PC-3 (cell line): ENCODE data around the gene EIF2S2.

ENCODE experiments used
- CTCF ChIP-seq: fragments of 300-600 bp; sonication (generic); conservative IDR thresholded peaks from 2 replicates; pipeline ENCODE4 v1.5.1; 2017; ENCODE audit warnings: antibody characterized with exemption, low read depth, mild to moderate bottlenecking, low read length
- EZH2 ChIP-seq: fragments of 300-600 bp; sonication (generic); IDR thresholded peaks from one replicate; pipeline ENCODE4 v1.6.1; 2017; ENCODE audit warnings: antibody characterized with exemption, mild to moderate bottlenecking, low read length; ENCODE audit not compliant: unreplicated experiment
- EZH2phosphoT487 ChIP-seq: fragments of 300-600 bp; sonication (generic); IDR thresholded peaks from 2 replicates; pipeline ENCODE4 v1.6.1; 2018; ENCODE audit warnings: mild to moderate bottlenecking, antibody characterized with exemption, low read length, borderline replicate concordance

GRCh38 chr20:34089655-34090345 is 22.2 kb downstream of the EIF2S2 start:
- TF ChIP-seq EZH2: no peak
- no peak for TF ChIP-seq CTCF
- TF ChIP-seq EZH2phosphoT487: no peak
